Measurements from ENCODE around the gene YRDC. TPM values are rescaled to one million over a fixed set of nuclear protein-coding genes. Genes with fewer than 3 reads are reported as not detected.

Gene YRDC
- total RNA-seq, 1 donor from 2014 or later = 28.1 TPM

DNA sequence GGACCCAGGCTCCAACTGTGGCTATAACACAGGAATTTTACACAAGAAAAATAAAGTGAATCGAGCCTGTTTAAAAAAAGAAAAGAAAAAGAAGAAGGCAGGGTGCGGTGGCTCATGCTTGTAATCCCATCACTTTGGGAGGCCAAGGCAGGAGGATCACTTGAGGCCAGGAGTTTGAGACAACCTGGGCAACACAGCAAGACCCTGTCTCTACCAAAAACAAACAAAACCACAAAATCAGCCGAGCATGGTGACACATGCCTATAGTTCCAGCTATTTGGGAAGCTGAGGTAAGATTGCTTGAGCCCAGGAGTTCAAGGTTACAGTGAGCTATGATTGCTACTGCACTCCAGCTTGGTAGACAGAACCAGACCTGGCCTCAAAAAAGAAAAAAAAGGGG, 33.6 kb upstream of the YRDC start:
- H3K27me3 Mint-ChIP-seq (ENCODE audit: low read depth, unreplicated experiment) = no peaks in the 10 kb centered on the region
- Histone ChIP-seq H3K79me2 (ENCODE audit: insufficient read depth, low read length) (peaks cover 43% of the 10 kb centered on the region), H3K27me3 (ENCODE audit: insufficient read depth, low read length) (no peaks in the 10 kb centered on the region), H3K4me3 (ENCODE audit: insufficient read depth, low read depth, low read length) (no peak overlapping the region), H3K9ac (ENCODE audit: low read length) (no peak overlapping the region), H3K4me1 (ENCODE audit: insufficient read depth, low read length) (no peaks in the 10 kb centered on the region), H3K27ac (ENCODE audit: low read depth, low read length) (no peak overlapping the region), H3K4me2 (ENCODE audit: low read length) (no peak overlapping the region), H3K36me3 (ENCODE audit: insufficient read depth, low read length) (peaks cover 16% of the 10 kb centered on the region), H3K9me3 (ENCODE audit: insufficient read depth, low read depth, low read length) (no peaks in the 10 kb centered on the region), H4K20me1 (ENCODE audit: insufficient read depth, low read length) (peaks cover 58% of the 10 kb centered on the region), H2AFZ (ENCODE audit: low read depth, low read length) (no peak overlapping the region)
- H3K4me3 Mint-ChIP-seq (ENCODE audit: unreplicated experiment) = no peak overlapping the region
- H3K27ac Mint-ChIP-seq (ENCODE audit: unreplicated experiment) = no peak overlapping the region
- H3K4me1 Mint-ChIP-seq (ENCODE audit: low read depth, unreplicated experiment) = peaks cover 3% of the 10 kb centered on the region
- peaks cover 4% of the 10 kb centered on the region for H3K36me3 Mint-ChIP-seq (ENCODE audit: low read depth, unreplicated experiment)
- FAIRE-seq (no peak), DNase-seq (ENCODE audit: low read depth) (no peak)
- TF ChIP-seq, protein P1, sequence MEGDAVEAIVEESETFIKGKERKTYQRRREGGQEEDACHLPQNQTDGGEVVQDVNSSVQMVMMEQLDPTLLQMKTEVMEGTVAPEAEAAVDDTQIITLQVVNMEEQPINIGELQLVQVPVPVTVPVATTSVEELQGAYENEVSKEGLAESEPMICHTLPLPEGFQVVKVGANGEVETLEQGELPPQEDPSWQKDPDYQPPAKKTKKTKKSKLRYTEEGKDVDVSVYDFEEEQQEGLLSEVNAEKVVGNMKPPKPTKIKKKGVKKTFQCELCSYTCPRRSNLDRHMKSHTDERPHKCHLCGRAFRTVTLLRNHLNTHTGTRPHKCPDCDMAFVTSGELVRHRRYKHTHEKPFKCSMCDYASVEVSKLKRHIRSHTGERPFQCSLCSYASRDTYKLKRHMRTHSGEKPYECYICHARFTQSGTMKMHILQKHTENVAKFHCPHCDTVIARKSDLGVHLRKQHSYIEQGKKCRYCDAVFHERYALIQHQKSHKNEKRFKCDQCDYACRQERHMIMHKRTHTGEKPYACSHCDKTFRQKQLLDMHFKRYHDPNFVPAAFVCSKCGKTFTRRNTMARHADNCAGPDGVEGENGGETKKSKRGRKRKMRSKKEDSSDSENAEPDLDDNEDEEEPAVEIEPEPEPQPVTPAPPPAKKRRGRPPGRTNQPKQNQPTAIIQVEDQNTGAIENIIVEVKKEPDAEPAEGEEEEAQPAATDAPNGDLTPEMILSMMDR (IDR thresholded peaks at IDR 0.05; ENCODE audit: insufficient read depth, low read depth, low read length) = no peak
- TF ChIP-seq EZH2 (IDR thresholded peaks at IDR 0.05; ENCODE audit: insufficient read depth, low read length) = no peak
- no peaks in the 10 kb centered on the region for H3K9me3 Mint-ChIP-seq (ENCODE audit: unreplicated experiment)

DNA sequence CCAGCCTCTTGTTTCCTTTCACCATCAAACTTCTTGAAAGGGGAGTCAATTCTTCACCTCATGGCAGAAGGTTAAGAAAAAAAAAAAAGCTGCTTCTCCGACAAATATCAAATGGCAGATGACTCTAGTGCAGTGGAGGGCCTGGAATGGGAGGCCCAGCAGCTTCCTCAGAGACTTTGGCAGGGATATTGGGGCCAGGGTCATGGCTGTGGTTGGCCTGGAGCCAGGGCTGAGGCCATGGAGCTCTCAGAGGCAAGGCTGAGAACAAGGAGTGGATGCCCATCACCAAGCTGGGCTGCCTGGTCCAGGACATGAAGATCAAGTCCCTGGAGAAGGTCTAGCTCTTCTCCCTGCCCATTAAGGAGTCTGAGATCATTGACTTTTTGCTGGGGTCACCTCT, 32.7 kb upstream of the YRDC start:
- no peak overlapping the region for H3K27ac Mint-ChIP-seq (ENCODE audit: unreplicated experiment)
- H3K4me1 Mint-ChIP-seq (ENCODE audit: low read depth, unreplicated experiment) = peaks cover 3% of the 10 kb centered on the region
- Histone ChIP-seq H3K9ac (ENCODE audit: low read length) (no peak overlapping the region), H3K9me3 (ENCODE audit: insufficient read depth, low read depth, low read length) (no peaks in the 10 kb centered on the region), H3K4me2 (ENCODE audit: low read length) (no peak overlapping the region), H3K4me3 (ENCODE audit: insufficient read depth, low read depth, low read length) (no peak overlapping the region), H3K79me2 (ENCODE audit: insufficient read depth, low read length) (peaks cover 36% of the 10 kb centered on the region), H2AFZ (ENCODE audit: low read depth, low read length) (no peak overlapping the region), H3K36me3 (ENCODE audit: insufficient read depth, low read length) (peaks cover 21% of the 10 kb centered on the region), H3K27me3 (ENCODE audit: insufficient read depth, low read length) (no peaks in the 10 kb centered on the region), H3K27ac (ENCODE audit: low read depth, low read length) (no peak overlapping the region), H3K4me1 (ENCODE audit: insufficient read depth, low read length) (no peaks in the 10 kb centered on the region), H4K20me1 (ENCODE audit: insufficient read depth, low read length) (peaks cover 50% of the 10 kb centered on the region)
- no peaks in the 10 kb centered on the region for H3K27me3 Mint-ChIP-seq (ENCODE audit: low read depth, unreplicated experiment)
- no peaks in the 10 kb centered on the region for H3K9me3 Mint-ChIP-seq (ENCODE audit: unreplicated experiment)
- DNase-seq (ENCODE audit: low read depth) (no peak), FAIRE-seq (no peak)
- H3K36me3 Mint-ChIP-seq (ENCODE audit: low read depth, unreplicated experiment) = peaks cover 4% of the 10 kb centered on the region
- H3K4me3 Mint-ChIP-seq (ENCODE audit: unreplicated experiment) = no peak overlapping the region
- TF ChIP-seq, protein P1 (IDR thresholded peaks at IDR 0.05; ENCODE audit: insufficient read depth, low read depth, low read length) = no peak
- no peak for TF ChIP-seq EZH2 (IDR thresholded peaks at IDR 0.05; ENCODE audit: insufficient read depth, low read length)

DNA sequence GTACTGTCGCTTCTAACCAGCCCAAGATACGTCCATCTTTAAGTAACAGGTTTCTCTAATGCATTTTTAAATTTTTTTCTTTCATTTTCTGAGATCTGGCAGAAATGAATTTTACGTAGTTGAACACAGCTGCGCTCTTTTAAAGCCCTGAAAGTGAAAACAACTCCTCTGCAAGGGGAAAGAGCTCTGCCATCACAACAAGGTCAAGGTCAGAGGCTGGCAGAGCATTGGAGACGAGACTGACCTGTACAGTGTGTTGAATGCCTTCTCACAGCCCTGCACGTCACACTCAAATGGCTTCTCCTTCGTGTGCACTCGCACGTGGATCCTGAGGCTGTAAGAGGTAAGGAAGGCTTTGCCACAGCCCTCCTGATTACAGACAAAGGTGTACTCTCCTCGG, 31.7 kb upstream of the YRDC start:
- Histone ChIP-seq H3K9me3 (ENCODE audit: insufficient read depth, low read depth, low read length) (no peaks in the 10 kb centered on the region), H3K36me3 (ENCODE audit: insufficient read depth, low read length) (peaks cover 30% of the 10 kb centered on the region), H3K4me3 (ENCODE audit: insufficient read depth, low read depth, low read length) (no peak overlapping the region), H3K4me1 (ENCODE audit: insufficient read depth, low read length) (no peaks in the 10 kb centered on the region), H4K20me1 (ENCODE audit: insufficient read depth, low read length) (peaks cover 44% of the 10 kb centered on the region), H3K27me3 (ENCODE audit: insufficient read depth, low read length) (no peaks in the 10 kb centered on the region), H2AFZ (ENCODE audit: low read depth, low read length) (no peak overlapping the region), H3K79me2 (ENCODE audit: insufficient read depth, low read length) (peaks cover 29% of the 10 kb centered on the region), H3K9ac (ENCODE audit: low read length) (no peak overlapping the region), H3K4me2 (ENCODE audit: low read length) (no peak overlapping the region), H3K27ac (ENCODE audit: low read depth, low read length) (no peak overlapping the region)
- no peak for DNase-seq (ENCODE audit: low read depth)
- Mint-ChIP-seq H3K4me3 (ENCODE audit: unreplicated experiment) (no peak overlapping the region), H3K27ac (ENCODE audit: unreplicated experiment) (no peak overlapping the region), H3K27me3 (ENCODE audit: low read depth, unreplicated experiment) (no peaks in the 10 kb centered on the region), H3K9me3 (ENCODE audit: unreplicated experiment) (no peaks in the 10 kb centered on the region), H3K4me1 (ENCODE audit: low read depth, unreplicated experiment) (no peaks in the 10 kb centered on the region), H3K36me3 (ENCODE audit: low read depth, unreplicated experiment) (peaks cover 2% of the 10 kb centered on the region)
- no peak for TF ChIP-seq EZH2 (IDR thresholded peaks at IDR 0.05; ENCODE audit: insufficient read depth, low read length)
- TF ChIP-seq, protein P1 (IDR thresholded peaks at IDR 0.05; ENCODE audit: insufficient read depth, low read depth, low read length) = no peak
- no peak for FAIRE-seq

Measured in astrocyte (in vitro differentiated cells and primary cell).